HL-60 (cell line): ENCODE results near the gene KLHL22.

Source experiments
- DNase-seq, 2 experiments: peaks; one replicate each; pipeline ENCODE4 v3.0.0-alpha.2; 2010 to 2020; ENCODE audit warnings: low read depth in 1 of 2, low spot score in 1 of 2
- H3K27ac ChIP-seq: fragments of 250-450 bp; sonication (Bioruptor Pico); replicated peaks from 2 replicates; pipeline ENCODE4 v1.5.1; 2020; ENCODE audit warnings: mild to moderate bottlenecking, moderate library complexity
- H3K27me3 ChIP-seq: fragments of 250-450 bp; sonication (Bioruptor Pico); 2 replicates; pipeline ENCODE4 v1.5.1; 2021; ENCODE audit warnings: mild to moderate bottlenecking, moderate library complexity; ENCODE audit not compliant: insufficient read depth, poor library complexity, severe bottlenecking
- H3K4me3 ChIP-seq: replicated peaks from 2 replicates; pipeline ENCODE4 v1.5.1; 2011; ENCODE audit warnings: mild to moderate bottlenecking, control low read depth, low read length; ENCODE audit not compliant: insufficient read depth
- GABPA ChIP-seq: IDR thresholded peaks from 2 replicates; pipeline ENCODE4 v1.6.1; 2012; ENCODE audit warnings: low read depth
- POLR2AphosphoS5 ChIP-seq: IDR thresholded peaks from 2 replicates; pipeline ENCODE4 v1.6.1; 2012; ENCODE audit warnings: low read depth
- SPI1 ChIP-seq: IDR thresholded peaks from 2 replicates; pipeline ENCODE4 v1.6.1; 2012; ENCODE audit warnings: low read depth, mild to moderate bottlenecking, borderline replicate concordance
- TF ChIP-seq, protein P1 (sequence below): IDR thresholded peaks from 2 replicates; pipeline ENCODE4 v1.6.1; 2012; ENCODE audit warnings: low read depth; ENCODE audit not compliant: insufficient replicate concordance
- TF ChIP-seq, protein P2 (sequence below): IDR thresholded peaks from one replicate; pipeline ENCODE4 v1.5.1; 2011; ENCODE audit warnings: low read length, control low read depth, inconsistent platforms; ENCODE audit not compliant: insufficient read depth

KLHL22 gene

DNA sequence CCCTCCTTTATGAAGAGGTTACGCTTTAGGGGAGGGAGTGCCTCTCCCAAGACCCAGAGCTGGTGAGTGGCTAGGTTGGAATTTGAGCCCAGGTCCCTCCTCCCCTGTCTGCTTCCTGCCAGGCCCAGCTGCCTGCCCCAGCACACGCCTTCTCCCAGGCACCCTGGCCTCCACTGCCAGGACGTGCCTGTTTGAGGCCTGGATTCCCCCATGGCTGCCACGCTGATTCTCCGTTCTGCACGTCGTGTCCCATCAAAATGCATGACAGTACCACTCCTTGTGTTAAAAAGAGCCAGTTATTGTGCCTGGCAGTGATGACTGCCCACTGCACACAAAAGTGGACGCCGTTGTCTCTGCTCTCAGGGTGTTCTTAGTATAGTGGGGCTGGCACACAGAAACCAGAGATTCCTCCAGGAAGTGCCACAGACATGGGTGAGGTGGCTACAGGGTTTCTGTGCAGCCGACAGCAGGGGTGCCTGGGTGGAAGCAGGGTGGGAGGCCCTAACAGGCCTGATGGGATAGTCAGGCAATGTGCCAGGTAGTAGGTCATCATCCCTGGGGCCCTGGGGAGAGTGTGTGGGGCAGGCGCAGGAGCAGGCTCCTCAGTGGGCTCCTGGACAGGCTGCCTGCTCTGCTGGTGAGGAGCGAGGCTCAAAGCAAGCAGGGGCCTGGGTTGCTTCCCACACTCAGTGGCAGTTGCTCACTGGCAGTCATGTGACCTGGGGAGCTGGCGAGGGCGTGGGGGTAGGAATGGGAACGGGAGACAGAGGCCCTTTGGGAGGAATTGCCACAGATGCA is 36.0 kb upstream of the KLHL22 start:
- H3K27ac ChIP-seq = no peak overlapping the region
- TF ChIP-seq, protein P1, sequence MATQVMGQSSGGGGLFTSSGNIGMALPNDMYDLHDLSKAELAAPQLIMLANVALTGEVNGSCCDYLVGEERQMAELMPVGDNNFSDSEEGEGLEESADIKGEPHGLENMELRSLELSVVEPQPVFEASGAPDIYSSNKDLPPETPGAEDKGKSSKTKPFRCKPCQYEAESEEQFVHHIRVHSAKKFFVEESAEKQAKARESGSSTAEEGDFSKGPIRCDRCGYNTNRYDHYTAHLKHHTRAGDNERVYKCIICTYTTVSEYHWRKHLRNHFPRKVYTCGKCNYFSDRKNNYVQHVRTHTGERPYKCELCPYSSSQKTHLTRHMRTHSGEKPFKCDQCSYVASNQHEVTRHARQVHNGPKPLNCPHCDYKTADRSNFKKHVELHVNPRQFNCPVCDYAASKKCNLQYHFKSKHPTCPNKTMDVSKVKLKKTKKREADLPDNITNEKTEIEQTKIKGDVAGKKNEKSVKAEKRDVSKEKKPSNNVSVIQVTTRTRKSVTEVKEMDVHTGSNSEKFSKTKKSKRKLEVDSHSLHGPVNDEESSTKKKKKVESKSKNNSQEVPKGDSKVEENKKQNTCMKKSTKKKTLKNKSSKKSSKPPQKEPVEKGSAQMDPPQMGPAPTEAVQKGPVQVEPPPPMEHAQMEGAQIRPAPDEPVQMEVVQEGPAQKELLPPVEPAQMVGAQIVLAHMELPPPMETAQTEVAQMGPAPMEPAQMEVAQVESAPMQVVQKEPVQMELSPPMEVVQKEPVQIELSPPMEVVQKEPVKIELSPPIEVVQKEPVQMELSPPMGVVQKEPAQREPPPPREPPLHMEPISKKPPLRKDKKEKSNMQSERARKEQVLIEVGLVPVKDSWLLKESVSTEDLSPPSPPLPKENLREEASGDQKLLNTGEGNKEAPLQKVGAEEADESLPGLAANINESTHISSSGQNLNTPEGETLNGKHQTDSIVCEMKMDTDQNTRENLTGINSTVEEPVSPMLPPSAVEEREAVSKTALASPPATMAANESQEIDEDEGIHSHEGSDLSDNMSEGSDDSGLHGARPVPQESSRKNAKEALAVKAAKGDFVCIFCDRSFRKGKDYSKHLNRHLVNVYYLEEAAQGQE = no peak
- TF ChIP-seq POLR2AphosphoS5 (no peak), SPI1 (no peak), GABPA (no peak)
- TF ChIP-seq, protein P2, sequence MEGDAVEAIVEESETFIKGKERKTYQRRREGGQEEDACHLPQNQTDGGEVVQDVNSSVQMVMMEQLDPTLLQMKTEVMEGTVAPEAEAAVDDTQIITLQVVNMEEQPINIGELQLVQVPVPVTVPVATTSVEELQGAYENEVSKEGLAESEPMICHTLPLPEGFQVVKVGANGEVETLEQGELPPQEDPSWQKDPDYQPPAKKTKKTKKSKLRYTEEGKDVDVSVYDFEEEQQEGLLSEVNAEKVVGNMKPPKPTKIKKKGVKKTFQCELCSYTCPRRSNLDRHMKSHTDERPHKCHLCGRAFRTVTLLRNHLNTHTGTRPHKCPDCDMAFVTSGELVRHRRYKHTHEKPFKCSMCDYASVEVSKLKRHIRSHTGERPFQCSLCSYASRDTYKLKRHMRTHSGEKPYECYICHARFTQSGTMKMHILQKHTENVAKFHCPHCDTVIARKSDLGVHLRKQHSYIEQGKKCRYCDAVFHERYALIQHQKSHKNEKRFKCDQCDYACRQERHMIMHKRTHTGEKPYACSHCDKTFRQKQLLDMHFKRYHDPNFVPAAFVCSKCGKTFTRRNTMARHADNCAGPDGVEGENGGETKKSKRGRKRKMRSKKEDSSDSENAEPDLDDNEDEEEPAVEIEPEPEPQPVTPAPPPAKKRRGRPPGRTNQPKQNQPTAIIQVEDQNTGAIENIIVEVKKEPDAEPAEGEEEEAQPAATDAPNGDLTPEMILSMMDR = no peak
- no peak for DNase-seq

DNA sequence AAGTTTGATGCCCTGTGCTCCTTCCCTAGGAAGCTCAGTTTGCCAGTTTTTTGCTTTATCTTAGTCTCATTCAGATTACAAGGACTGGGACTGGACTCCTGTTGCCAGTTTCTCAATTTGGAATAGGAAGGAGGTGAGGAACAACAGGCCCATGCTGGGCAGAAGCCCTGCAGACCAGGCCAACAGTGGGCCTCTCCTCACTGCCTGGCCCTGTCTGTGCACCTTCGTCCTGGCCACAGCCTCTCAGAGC is 35.5 kb upstream of the KLHL22 start:
- H3K4me3 ChIP-seq = no peak overlapping the region
- TF ChIP-seq SPI1 (no peak), POLR2AphosphoS5 (no peak), GABPA (no peak)
- TF ChIP-seq, protein P1 = no peak
- TF ChIP-seq, protein P2 = no peak
- no peaks in the 10 kb centered on the region for H3K27me3 ChIP-seq
- no peak overlapping the region for H3K27ac ChIP-seq
- no peak for DNase-seq

More for the DNA sequence above, 36.0 kb upstream of the KLHL22 start:
- Histone ChIP-seq H3K4me3 (no peak overlapping the region), H3K27me3 (no peaks in the 10 kb centered on the region)

DNA sequence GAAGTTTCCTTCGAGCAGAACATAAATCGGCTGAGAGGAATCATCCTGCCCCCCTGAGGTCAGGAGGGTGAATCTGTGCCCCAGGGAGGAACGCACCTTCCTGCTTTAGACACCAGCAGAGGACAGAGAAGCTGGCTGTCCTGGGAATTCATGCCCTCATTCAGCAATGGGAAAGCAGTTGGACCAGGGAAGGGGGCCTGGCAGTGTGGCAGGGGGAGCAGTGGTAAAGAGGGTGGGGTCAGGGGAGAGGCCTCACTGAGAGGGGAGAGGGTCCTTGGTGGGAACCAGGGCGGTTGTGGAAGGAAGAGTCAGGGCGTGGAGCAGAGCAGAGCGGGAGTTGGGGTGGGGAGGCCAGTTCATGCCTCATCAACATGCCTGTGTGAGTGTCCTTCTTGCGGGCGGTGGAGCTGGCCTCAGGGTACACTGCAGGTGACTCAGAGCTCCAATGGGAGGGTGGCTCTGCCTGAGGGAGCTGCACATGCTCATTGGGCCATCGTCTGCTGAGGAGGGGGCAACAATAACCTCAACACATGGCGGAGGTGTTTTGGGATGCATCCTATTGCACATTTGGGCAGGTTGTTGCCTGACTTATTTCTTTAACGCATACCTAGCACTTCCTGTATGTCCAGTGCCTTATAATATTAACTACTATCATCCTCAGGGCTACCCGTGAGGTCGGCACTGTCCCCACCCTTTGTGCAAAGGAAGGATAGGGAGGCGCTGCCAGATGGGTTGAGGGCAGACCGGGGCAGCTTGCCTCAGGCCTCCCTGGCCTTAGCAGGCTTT is 35.0 kb upstream of the KLHL22 start:
- H3K27ac ChIP-seq = no peak overlapping the region
- no peaks in the 10 kb centered on the region for H3K27me3 ChIP-seq
- TF ChIP-seq GABPA = no peak
- TF ChIP-seq, protein P2 = no peak
- TF ChIP-seq POLR2AphosphoS5 = no peak
- no peak for TF ChIP-seq SPI1
- TF ChIP-seq, protein P1 = no peak
- H3K4me3 ChIP-seq = no peak overlapping the region
- no peak for DNase-seq
